K562 (cell line): Measurements from ENCODE around the gene FANCG. TPM values are rescaled to one million over a fixed set of nuclear protein-coding genes. Genes with fewer than 3 reads are reported as not detected.

ENCODE experiments used
- BHLHE40 ChIP-seq: IDR thresholded peaks from 2 replicates; pipeline ENCODE4 v1.6.1; 2011; ENCODE audit warnings: low read length, improper control_type of control experiment
- CBFA2T3 ChIP-seq: fragments of 450-650 bp; IDR thresholded peaks from 2 replicates; pipeline ENCODE4 v1.6.1; 2017
- CBX1 ChIP-seq: sonication (generic); IDR thresholded peaks from 2 replicates; pipeline ENCODE4 v1.6.1; 2016; ENCODE audit warnings: antibody characterized with exemption, low read depth, mild to moderate bottlenecking
- FOXJ2 ChIP-seq: fragments of 200-800 bp; sonication (Bioruptor generic); IDR thresholded peaks from 2 replicates; pipeline ENCODE4 v1.6.1; 2016; ENCODE audit warnings: missing genetic modification characterization, missing compliant biosample characterization
- MBD2 ChIP-seq: sonication (generic); IDR thresholded peaks from 2 replicates; pipeline ENCODE4 v1.6.1; 2016; ENCODE audit warnings: low read depth, borderline replicate concordance
- MED1 ChIP-seq: sonication (generic); formaldehyde crosslinking; IDR thresholded peaks from 2 replicates; pipeline ENCODE4 v1.8.1; 2023; ENCODE audit warnings: missing genetic modification reagents, borderline replicate concordance
- NFATC3 ChIP-seq: fragments of 450-650 bp; IDR thresholded peaks from 2 replicates; pipeline ENCODE4 v1.6.1; 2017; ENCODE audit warnings: mild to moderate bottlenecking
- PBX2 ChIP-seq, 2 experiments: IDR thresholded peaks in 1 of 2; conservative IDR thresholded peaks in 1 of 2; 2 replicates each; pipeline ENCODE4 v1.6.1; 2016; ENCODE audit warnings: low read depth in 2 of 2, mild to moderate bottlenecking in 1 of 2, missing compliant biosample characterization in 1 of 2, missing genetic modification characterization in 1 of 2, moderate library complexity in 1 of 2
- PHF8 ChIP-seq: fragments of 200-600 bp; sonication (generic); IDR thresholded peaks from 2 replicates; pipeline ENCODE4 v1.6.1; 2012; ENCODE audit warnings: mixed run types, mild to moderate bottlenecking, inconsistent platforms, low read length, moderate library complexity, borderline replicate concordance
- RBFOX2 ChIP-seq: fragments of 200-400 bp; formaldehyde crosslinking; IDR thresholded peaks from 2 replicates; pipeline ENCODE4 v1.6.1; 2017; ENCODE audit warnings: low read depth, mild to moderate bottlenecking, low read length, moderate library complexity
- SRSF3 ChIP-seq: fragments of 200-400 bp; formaldehyde crosslinking; IDR thresholded peaks from 2 replicates; pipeline ENCODE4 v1.6.1; 2016; ENCODE audit warnings: mild to moderate bottlenecking, low read length, moderate library complexity; ENCODE audit not compliant: insufficient read depth
- TBP ChIP-seq: optimal IDR thresholded peaks from 2 replicates; pipeline ENCODE3; 2011; ENCODE audit warnings: low read depth, low read length, improper control_type of control experiment
- ZNF143 ChIP-seq: sonication (generic); formaldehyde crosslinking; IDR thresholded peaks from 2 replicates; pipeline ENCODE4 v1.9.0; 2022; ENCODE audit warnings: mild to moderate bottlenecking, missing genetic modification reagents
- polyA plus RNA-seq, 8 experiments: library from polyadenylated mRNA; depleted of rRNA in 4 of 8; stranded (reverse) in 5 of 8; unstranded in 3 of 8; fragments of >200 nt; fragmentation: Nextera tagmentation in 2 of 8; fragmentation: Illumina TruSeq in 1 of 8; extraction: Ambion mirVana in 2 of 8; extraction: Trizol in 1 of 8; gene quantifications; 2 replicates each; pipeline versions ENCODE4 v1.2.1 to v1.2.3, GENCODE V29; 2011 to 2014; ENCODE audit warnings: inconsistent platforms in 1 of 8, missing spikeins in 1 of 8
- total RNA-seq, 7 experiments: library from RNA; depleted of rRNA in 6 of 7; stranded (reverse); fragments of >200 nt in 6 of 7; fragmentation: Illumina TruSeq in 2 of 7; extraction: Trizol in 2 of 7; gene quantifications; 2 replicates each; pipeline versions ENCODE4 v1.2.1 to v1.2.3, GENCODE V29; 2011 to 2021; ENCODE audit warnings: low replicate concordance in 1 of 7
- TF ChIP-seq, protein P1 (sequence below): fragments of 250-450 bp; sonication (Bioruptor Pico); IDR thresholded peaks from 2 replicates; pipeline ENCODE4 v1.9.0; 2021; ENCODE audit warnings: mild to moderate bottlenecking, inconsistent platforms
- TF ChIP-seq, protein P2 (sequence below): sonication (generic); formaldehyde crosslinking; IDR thresholded peaks from 2 replicates; pipeline ENCODE4 v1.9.0; 2022; ENCODE audit warnings: mild to moderate bottlenecking, missing genetic modification reagents

The FANCG gene
- total and polyA plus RNA-seq, 9 of the 15 experiments (the other 6 are each of a cell fraction or from before 2014, with no cell fraction given), result 7.5 to 43.9 (median 31.0) TPM

- TF ChIP-seq PBX2 (CRISPR knock-in tag; IDR thresholded peaks at IDR 0.05; ENCODE audit: low read depth) (no peak), PBX2 (tag; conservative IDR thresholded peaks at IDR 0.05; ENCODE audit: low read depth) (no peak), MBD2 (no peak), FOXJ2 (no peak), NFATC3 (no peak), RBFOX2 (peak; percentile 88), BHLHE40 (no peak), MED1 (CRISPR knock-in tag) (no peak), SRSF3 (no peak), PHF8 (peak; percentile 66; the same call in 1 of the 2 replicates), ZNF143 (CRISPR knock-in tag) (peak; percentile 86), TBP (peak; percentile 43), CBX1 (no peak; the same call in 1 of the 2 replicates), CBFA2T3 (no peak)
- TF ChIP-seq, protein P1, sequence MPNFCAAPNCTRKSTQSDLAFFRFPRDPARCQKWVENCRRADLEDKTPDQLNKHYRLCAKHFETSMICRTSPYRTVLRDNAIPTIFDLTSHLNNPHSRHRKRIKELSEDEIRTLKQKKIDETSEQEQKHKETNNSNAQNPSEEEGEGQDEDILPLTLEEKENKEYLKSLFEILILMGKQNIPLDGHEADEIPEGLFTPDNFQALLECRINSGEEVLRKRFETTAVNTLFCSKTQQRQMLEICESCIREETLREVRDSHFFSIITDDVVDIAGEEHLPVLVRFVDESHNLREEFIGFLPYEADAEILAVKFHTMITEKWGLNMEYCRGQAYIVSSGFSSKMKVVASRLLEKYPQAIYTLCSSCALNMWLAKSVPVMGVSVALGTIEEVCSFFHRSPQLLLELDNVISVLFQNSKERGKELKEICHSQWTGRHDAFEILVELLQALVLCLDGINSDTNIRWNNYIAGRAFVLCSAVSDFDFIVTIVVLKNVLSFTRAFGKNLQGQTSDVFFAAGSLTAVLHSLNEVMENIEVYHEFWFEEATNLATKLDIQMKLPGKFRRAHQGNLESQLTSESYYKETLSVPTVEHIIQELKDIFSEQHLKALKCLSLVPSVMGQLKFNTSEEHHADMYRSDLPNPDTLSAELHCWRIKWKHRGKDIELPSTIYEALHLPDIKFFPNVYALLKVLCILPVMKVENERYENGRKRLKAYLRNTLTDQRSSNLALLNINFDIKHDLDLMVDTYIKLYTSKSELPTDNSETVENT (CRISPR knock-in tag), result no peak
- TF ChIP-seq, protein P2, sequence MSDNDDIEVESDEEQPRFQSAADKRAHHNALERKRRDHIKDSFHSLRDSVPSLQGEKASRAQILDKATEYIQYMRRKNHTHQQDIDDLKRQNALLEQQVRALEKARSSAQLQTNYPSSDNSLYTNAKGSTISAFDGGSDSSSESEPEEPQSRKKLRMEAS (CRISPR knock-in tag), result peak; percentile 54; the same call in 1 of the 2 replicates
Measured at GRCh38 chr9:35079426-35080341, at the start of gene FANCG (continued).
